Caco-2 (cell line): Measurements from ENCODE around the gene MGAT5B. TPM values are rescaled to one million over a fixed set of nuclear protein-coding genes. Genes with fewer than 3 reads are reported as not detected.
A peak's percentile ranks its signal among the peaks of the same experiment; 100 is the strongest.

Experiments used
- BruUV-seq: library from RNA; stranded (reverse); fragments of 400-500 nt; replicated peaks from 2 replicates; lab custom pipeline; 2021; lab: Mats Ljungman, UMichigan
- CTCF ChIA-PET: fragments of 300-600 bp; sonication (Branson Sonifier 250); formaldehyde crosslinking; loops from one replicate; lab custom pipeline; 2022; ENCODE audit warnings: antibody characterized with exemption; lab: Charles Lee
- POLR2A ChIA-PET: fragments of 300-600 bp; sonication (Branson Sonifier 250); formaldehyde crosslinking; loops from one replicate; lab custom pipeline; 2022; ENCODE audit warnings: antibody characterized with exemption; lab: Charles Lee
- DNase-seq, 2 experiments: peaks; one replicate each; pipeline versions ENCODE4 v3.0.0 to v3.0.0-alpha.2; 2020 to 2022
- H3K27me3 ChIP-seq: replicated peaks from 2 replicates; pipeline ENCODE4 v1.6.0; 2011; ENCODE audit warnings: low read length; ENCODE audit not compliant: control insufficient read depth, insufficient read depth
- H3K36me3 ChIP-seq: 2 replicates; pipeline ENCODE4 v1.5.1; 2011; ENCODE audit warnings: low read length; ENCODE audit not compliant: control insufficient read depth, insufficient read depth
- H3K4me1 ChIP-seq: fragments of 250-450 bp; sonication (Bioruptor Pico); 2 replicates; pipeline ENCODE4 v1.5.1; 2020; ENCODE audit warnings: mild to moderate bottlenecking
- H3K4me3 ChIP-seq: 2 replicates; pipeline ENCODE4 v1.5.1; 2011; ENCODE audit warnings: low read depth, mild to moderate bottlenecking, control low read depth, low read length
- H3K9me3 ChIP-seq: fragments of 250-450 bp; sonication (Bioruptor Pico); 2 replicates; pipeline ENCODE4 v1.5.1; 2020; ENCODE audit warnings: mild to moderate bottlenecking, moderate library complexity
- H3K27ac Mint-ChIP-seq: one replicate; pipeline ENCODE4 v1.8.0; 2022; ENCODE audit warnings: mixed read lengths; ENCODE audit not compliant: unreplicated experiment
- H3K27me3 Mint-ChIP-seq: one replicate; pipeline ENCODE4 v1.8.0; 2022; ENCODE audit warnings: mixed read lengths; ENCODE audit not compliant: insufficient read depth, unreplicated experiment
- H3K36me3 Mint-ChIP-seq: one replicate; pipeline ENCODE4 v1.8.0; 2022; ENCODE audit warnings: mild to moderate bottlenecking, mixed read lengths; ENCODE audit not compliant: insufficient read depth, unreplicated experiment
- H3K4me1 Mint-ChIP-seq: one replicate; pipeline ENCODE4 v1.8.0; 2022; ENCODE audit warnings: low read depth, mixed read lengths; ENCODE audit not compliant: unreplicated experiment
- H3K4me3 Mint-ChIP-seq: one replicate; pipeline ENCODE4 v1.8.0; 2022; ENCODE audit warnings: mild to moderate bottlenecking, moderate library complexity, mixed read lengths; ENCODE audit not compliant: unreplicated experiment
- H3K9me3 Mint-ChIP-seq: one replicate; pipeline ENCODE4 v1.8.0; 2022; ENCODE audit warnings: mixed read lengths; ENCODE audit not compliant: unreplicated experiment
- intact Hi-C: fragments of 100-400 bp; cut with micrococcal nuclease; formaldehyde crosslinking; loops from one replicate; pipeline ENCODE4 v1.10.0; 2022; ENCODE audit not compliant: unreplicated experiment
- total RNA-seq: library from RNA; stranded (reverse); gene quantifications from 2 replicates; pipeline ENCODE4 v1.2.3, GENCODE V29; 2022
- TF ChIP-seq, protein P1 (sequence below), 2 experiments: fragments of 200-600 bp in 1 of 2; IDR thresholded peaks; 1 replicate in 1 of 2; 2 replicates in 1 of 2; pipeline versions ENCODE4 v1.5.1 to v1.8.0; 2011 to 2022; ENCODE audit warnings: antibody characterized with exemption in 1 of 2, control low read depth in 1 of 2, inconsistent platforms in 1 of 2, low read depth in 1 of 2, low read length in 1 of 2, mild to moderate bottlenecking in 1 of 2, moderate library complexity in 1 of 2; ENCODE audit not compliant: insufficient read depth in 1 of 2, severe bottlenecking in 1 of 2, unreplicated experiment in 1 of 2

MGAT5B gene
- total RNA-seq, 1 experiment from 2014 or later: 9.1 TPM

DNA sequence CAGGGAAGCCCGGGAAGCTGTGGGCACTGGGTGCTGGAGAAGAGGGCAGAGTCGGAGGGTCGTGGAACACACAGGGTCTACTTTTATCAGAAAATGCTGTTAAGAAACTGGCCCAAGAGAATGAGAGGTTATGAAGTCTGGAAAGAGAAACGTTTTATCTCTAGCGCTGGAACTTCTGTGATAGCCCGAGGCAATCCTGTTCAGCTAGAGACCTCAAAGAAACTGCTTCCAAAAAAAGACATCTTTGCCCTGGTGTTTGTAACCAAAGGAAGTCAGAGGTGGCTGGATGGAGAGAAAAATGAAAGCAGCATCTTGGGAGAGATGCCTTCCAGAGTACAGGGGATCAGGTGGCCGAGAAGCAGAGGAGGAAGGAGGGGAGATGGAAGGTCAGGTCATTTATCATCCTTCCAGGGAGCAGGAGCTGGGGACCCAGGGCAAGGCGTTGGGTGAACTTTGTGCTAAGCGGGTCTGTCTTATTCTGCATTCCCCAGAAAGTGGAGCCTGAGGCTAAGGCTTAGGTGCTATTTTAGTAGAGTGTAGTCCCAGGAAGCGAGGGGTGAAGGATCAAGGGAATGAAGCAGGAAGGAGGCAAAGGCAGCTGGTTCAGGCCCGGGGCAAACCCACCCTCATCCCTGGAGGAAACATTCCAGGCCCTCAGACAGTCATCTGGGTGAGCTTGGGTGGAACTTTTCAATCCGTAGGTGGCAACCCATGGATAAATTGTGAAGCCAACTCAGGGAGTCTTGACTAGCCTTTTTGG, 66.5 kb downstream of the MGAT5B start:
- Mint-ChIP-seq H3K36me3 (no peaks in the 10 kb centered on the region), H3K4me1 (peaks cover 12% of the 10 kb centered on the region), H3K4me3 (no peak overlapping the region), H3K27me3 (no peaks in the 10 kb centered on the region), H3K27ac (no peak overlapping the region), H3K9me3 (no peaks in the 10 kb centered on the region)
- Histone ChIP-seq H3K27me3 (no peaks in the 10 kb centered on the region), H3K36me3 (no peaks in the 10 kb centered on the region), H3K4me3 (no peak overlapping the region), H3K4me1 (peaks cover 9% of the 10 kb centered on the region; the same call in 1 of the 2 replicates), H3K9me3 (no peaks in the 10 kb centered on the region)
- ChIA-PET POLR2A (no interaction called here), CTCF (interaction anchor here (1.0 to 1.6 kb wide), 2 partner anchors 46 to 122 kb away, joined by 4 to 8 read pairs; no protein-coding TSS in a partner anchor)
- peak in 1 of 2 experiments; percentile 67 for DNase-seq
- TF ChIP-seq, protein P1, sequence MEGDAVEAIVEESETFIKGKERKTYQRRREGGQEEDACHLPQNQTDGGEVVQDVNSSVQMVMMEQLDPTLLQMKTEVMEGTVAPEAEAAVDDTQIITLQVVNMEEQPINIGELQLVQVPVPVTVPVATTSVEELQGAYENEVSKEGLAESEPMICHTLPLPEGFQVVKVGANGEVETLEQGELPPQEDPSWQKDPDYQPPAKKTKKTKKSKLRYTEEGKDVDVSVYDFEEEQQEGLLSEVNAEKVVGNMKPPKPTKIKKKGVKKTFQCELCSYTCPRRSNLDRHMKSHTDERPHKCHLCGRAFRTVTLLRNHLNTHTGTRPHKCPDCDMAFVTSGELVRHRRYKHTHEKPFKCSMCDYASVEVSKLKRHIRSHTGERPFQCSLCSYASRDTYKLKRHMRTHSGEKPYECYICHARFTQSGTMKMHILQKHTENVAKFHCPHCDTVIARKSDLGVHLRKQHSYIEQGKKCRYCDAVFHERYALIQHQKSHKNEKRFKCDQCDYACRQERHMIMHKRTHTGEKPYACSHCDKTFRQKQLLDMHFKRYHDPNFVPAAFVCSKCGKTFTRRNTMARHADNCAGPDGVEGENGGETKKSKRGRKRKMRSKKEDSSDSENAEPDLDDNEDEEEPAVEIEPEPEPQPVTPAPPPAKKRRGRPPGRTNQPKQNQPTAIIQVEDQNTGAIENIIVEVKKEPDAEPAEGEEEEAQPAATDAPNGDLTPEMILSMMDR (IDR thresholded peaks at IDR 0.05; ENCODE audit: insufficient read depth in 1 of 2, low read depth in 1 of 2, low read length in 1 of 2, severe bottlenecking in 1 of 2, unreplicated experiment in 1 of 2): no peak
- intact Hi-C loops: no loop called here
- BruUV-seq: no TSS peak

DNA sequence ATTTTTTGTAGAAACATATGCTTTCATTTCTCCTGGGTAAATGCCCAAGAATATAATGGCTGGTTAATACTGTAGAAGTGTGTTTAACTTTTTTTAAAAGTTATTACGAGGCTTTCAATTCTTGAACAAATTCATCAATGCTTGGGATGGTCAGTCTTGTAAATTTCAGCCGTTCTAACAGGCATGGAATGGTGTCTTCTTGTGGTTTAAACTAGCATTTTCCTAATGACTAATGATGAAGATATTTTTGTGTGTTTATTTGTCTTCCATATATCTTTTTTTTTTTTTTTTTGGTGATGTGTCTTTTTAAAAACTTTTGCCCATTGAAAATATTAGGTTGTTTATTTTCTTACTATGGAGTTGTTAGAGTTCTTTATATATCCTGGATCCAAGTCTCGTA, 67.1 kb downstream of the MGAT5B start:
- H3K27me3 Mint-ChIP-seq: no peaks in the 10 kb centered on the region
- BruUV-seq: no TSS peak
- TF ChIP-seq, protein P1 (IDR thresholded peaks at IDR 0.05; ENCODE audit: insufficient read depth in 1 of 2, low read depth in 1 of 2, low read length in 1 of 2, severe bottlenecking in 1 of 2, unreplicated experiment in 1 of 2): no peak
- H3K9me3 ChIP-seq: no peaks in the 10 kb centered on the region
- no peaks in the 10 kb centered on the region for H3K36me3 ChIP-seq
- intact Hi-C loops: no loop called here
- DNase-seq: no peak
- no peaks in the 10 kb centered on the region for H3K27me3 ChIP-seq
- POLR2A ChIA-PET: no interaction called here
- peaks cover 9% of the 10 kb centered on the region; the same call in 1 of the 2 replicates for H3K4me1 ChIP-seq
- H3K9me3 Mint-ChIP-seq: no peaks in the 10 kb centered on the region
- H3K4me3 Mint-ChIP-seq: no peak overlapping the region
- H3K36me3 Mint-ChIP-seq: no peaks in the 10 kb centered on the region
- peaks cover 12% of the 10 kb centered on the region for H3K4me1 Mint-ChIP-seq
- H3K27ac Mint-ChIP-seq: no peak overlapping the region
- CTCF ChIA-PET: interaction anchor here (1.6 kb wide), 1 partner anchor 121 kb away, joined by 8 read pairs; no protein-coding TSS in a partner anchor
- no peak overlapping the region for H3K4me3 ChIP-seq

DNA sequence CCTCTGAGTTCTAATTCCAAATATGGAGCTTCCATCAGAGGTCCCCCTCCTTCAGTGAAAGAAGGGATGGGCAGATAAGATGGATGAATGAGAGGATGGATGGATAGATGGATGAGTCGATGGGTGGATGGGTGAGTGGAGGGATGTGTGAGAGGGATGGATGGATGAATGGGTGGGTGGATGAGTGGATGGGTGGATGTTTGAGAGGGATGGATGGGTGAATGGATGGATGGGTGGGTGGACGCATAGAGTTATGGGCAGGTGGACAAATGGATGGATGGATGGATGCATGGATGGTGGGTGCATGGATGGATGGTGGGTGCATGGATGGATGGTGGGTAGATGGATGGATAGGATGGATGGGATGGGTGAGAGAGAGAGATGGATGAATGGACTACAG, 69.0 kb downstream of the MGAT5B start:
- CTCF ChIA-PET: no interaction called here
- Histone ChIP-seq H3K36me3 (no peaks in the 10 kb centered on the region), H3K4me1 (peaks cover 9% of the 10 kb centered on the region; the same call in 1 of the 2 replicates), H3K9me3 (no peaks in the 10 kb centered on the region), H3K27me3 (no peaks in the 10 kb centered on the region), H3K4me3 (no peak overlapping the region)
- Mint-ChIP-seq H3K27me3 (no peaks in the 10 kb centered on the region), H3K36me3 (peaks cover 5% of the 10 kb centered on the region), H3K4me1 (peaks cover 12% of the 10 kb centered on the region), H3K9me3 (no peaks in the 10 kb centered on the region), H3K27ac (no peak overlapping the region), H3K4me3 (no peak overlapping the region)
- TF ChIP-seq, protein P1 (IDR thresholded peaks at IDR 0.05; ENCODE audit: insufficient read depth in 1 of 2, low read depth in 1 of 2, low read length in 1 of 2, severe bottlenecking in 1 of 2, unreplicated experiment in 1 of 2): no peak
- BruUV-seq: no TSS peak
- POLR2A ChIA-PET: interaction anchor here (0.6 kb wide), 1 partner anchor 71 kb away, joined by 3 read pairs; no protein-coding TSS in a partner anchor
- intact Hi-C loops: no loop called here
- DNase-seq: no peak
